ENCODE results near the gene ATRNL1.

DNA sequence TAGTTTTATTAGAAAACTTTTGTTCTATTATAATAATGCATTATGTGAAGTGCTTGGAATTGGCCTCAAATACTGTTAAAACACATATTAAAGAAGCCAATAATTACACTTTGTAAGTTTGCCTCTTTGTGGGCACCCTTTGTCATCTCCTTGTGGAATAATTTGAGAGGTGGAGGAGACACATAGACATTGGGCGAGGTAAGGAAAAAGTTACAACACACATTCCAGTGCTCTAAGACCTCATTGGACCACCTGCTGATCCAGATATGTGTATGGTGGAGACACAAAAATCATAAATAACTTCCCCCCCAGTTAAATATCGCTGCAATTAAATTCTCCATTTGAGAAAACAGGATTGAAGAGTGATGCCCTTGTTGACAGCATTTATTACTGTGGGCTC is 668.0 kb downstream of the ATRNL1 start:
- TF ChIP-seq, protein P1, sequence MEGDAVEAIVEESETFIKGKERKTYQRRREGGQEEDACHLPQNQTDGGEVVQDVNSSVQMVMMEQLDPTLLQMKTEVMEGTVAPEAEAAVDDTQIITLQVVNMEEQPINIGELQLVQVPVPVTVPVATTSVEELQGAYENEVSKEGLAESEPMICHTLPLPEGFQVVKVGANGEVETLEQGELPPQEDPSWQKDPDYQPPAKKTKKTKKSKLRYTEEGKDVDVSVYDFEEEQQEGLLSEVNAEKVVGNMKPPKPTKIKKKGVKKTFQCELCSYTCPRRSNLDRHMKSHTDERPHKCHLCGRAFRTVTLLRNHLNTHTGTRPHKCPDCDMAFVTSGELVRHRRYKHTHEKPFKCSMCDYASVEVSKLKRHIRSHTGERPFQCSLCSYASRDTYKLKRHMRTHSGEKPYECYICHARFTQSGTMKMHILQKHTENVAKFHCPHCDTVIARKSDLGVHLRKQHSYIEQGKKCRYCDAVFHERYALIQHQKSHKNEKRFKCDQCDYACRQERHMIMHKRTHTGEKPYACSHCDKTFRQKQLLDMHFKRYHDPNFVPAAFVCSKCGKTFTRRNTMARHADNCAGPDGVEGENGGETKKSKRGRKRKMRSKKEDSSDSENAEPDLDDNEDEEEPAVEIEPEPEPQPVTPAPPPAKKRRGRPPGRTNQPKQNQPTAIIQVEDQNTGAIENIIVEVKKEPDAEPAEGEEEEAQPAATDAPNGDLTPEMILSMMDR (IDR thresholded peaks at IDR 0.05) = no peak
- no peak for TF ChIP-seq POLR2AphosphoS5 (IDR thresholded peaks at IDR 0.05; ENCODE audit: low read depth, low read length)
